ENCODE results near the gene CXXC5. TPM values are rescaled to one million over a fixed set of nuclear protein-coding genes. Genes with fewer than 3 reads are reported as not detected.

The CXXC5 gene
- total and polyA plus RNA-seq, 2 of the 4 experiments (the other 2 are of a cell fraction) = 24.9 to 35.7 TPM

DNA sequence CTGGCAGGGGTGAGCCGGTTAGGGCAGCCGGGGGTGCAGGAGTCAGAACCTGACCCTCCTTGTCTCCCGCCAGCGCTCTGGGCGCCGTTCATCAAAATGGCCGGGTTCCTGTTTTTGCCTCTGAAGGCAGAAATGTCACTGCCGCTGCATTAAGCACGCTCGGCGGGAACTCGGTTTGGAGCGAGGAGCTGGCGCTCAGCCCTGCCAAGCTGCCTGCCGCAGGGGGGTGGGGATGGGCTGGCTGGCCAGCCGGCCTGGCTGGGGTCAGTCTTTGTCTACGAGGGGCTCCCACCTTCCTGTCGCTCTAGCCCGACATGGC is 63.7 kb downstream of the CXXC5 start:
- no peak overlapping the region for H3K9ac ChIP-seq (ENCODE audit: low read depth, low read length)
- CTCF ChIA-PET = interaction anchor here (1.7 to 2.0 kb wide), 2 partner anchors 10 to 78 kb away, joined by 7 read pairs; no protein-coding TSS in a partner anchor
- in situ Hi-C loops (cut with MboI; ENCODE audit: low sequenced_read_pairs) = no loop called here
- H3K56ac ChIP-seq (ENCODE audit: extremely low read depth, insufficient read depth, low read length) = no peak overlapping the region
- POLR2A ChIA-PET (ENCODE audit: unreplicated experiment) = no interaction called here
- H2BK5ac ChIP-seq (ENCODE audit: low read depth, low read length, poor library complexity, severe bottlenecking) = no peak overlapping the region
- H4K5ac ChIP-seq (ENCODE audit: low read depth, low read length) = no peak overlapping the region
- 44% methylated on average over 5 of the region's 19 CpGs; no CpG with 5 or more reads in 1 of the 2 experiments for WGBS, 2 experiments (ENCODE audit: extremely low coverage in 2 of 2, insufficient read length in 1 of 2)
- no peak overlapping the region for H3K4me3 ChIP-seq (ENCODE audit: insufficient read depth, low read depth, low read length)
- no peak overlapping the region for H3K23ac ChIP-seq (ENCODE audit: low read depth, low read length)
- no peaks in the 10 kb centered on the region; the same call in 1 of the 2 replicates for H3K9me1 ChIP-seq (ENCODE audit: insufficient read depth, low read length)
- peaks cover 8% of the 10 kb centered on the region; the same call in 1 of the 2 replicates for H3K27me3 ChIP-seq (ENCODE audit: control insufficient read depth, insufficient read depth, low read length)
- H3K4me1 ChIP-seq (ENCODE audit: control insufficient read depth, insufficient read depth, low read length) = peaks cover 5% of the 10 kb centered on the region; the same call in 1 of the 2 replicates
- no peak overlapping the region for H2BK20ac ChIP-seq (ENCODE audit: low read depth, low read length)
- TF ChIP-seq SMC3 (IDR thresholded peaks at IDR 0.05; ENCODE audit: low read depth, low read length) (no peak), POLR2A (IDR thresholded peaks at IDR 0.05; ENCODE audit: low read depth, low read length) (no peak), ELK1 (IDR thresholded peaks at IDR 0.05; ENCODE audit: borderline replicate concordance, low read depth, low read length) (no peak), CHD1 (IDR thresholded peaks at IDR 0.05; ENCODE audit: low read depth, low read length) (no peak), MXI1 (IDR thresholded peaks at IDR 0.05; ENCODE audit: borderline replicate concordance, low read depth, low read length) (no peak), NFE2L2 (IDR thresholded peaks at IDR 0.05; ENCODE audit: low read depth, low read length) (no peak)
- intact Hi-C loops (cut with micrococcal nuclease) = no loop called here
- no peak overlapping the region for H4K8ac ChIP-seq (ENCODE audit: low read depth in 2 of 2, low read length in 2 of 2)
- H3K14ac ChIP-seq (replicated peaks; ENCODE audit: low read depth, low read length) = no peak overlapping the region
- no peaks in the 10 kb centered on the region for H3K79me1 ChIP-seq (ENCODE audit: low read depth in 1 of 2, low read length in 2 of 2)
- H3K36me3 ChIP-seq (ENCODE audit: control insufficient read depth, insufficient read depth, low read length) = no peaks in the 10 kb centered on the region
- ATAC-seq (ENCODE audit: low read depth) (no peak), DNase-seq (no peak)
- no peak overlapping the region for H3K18ac ChIP-seq (ENCODE audit: low read depth, low read length)
- no TSS peak for BruUV-seq (replicated peaks)
- peak overlapping the region; percentile 85 for H2AFZ ChIP-seq (replicated peaks; ENCODE audit: low read length, poor library complexity)
- H3K4ac ChIP-seq (ENCODE audit: low read depth, low read length) = no peak overlapping the region
- H2BK15ac ChIP-seq (ENCODE audit: low read depth, low read length) = no peak overlapping the region
- peaks cover 4% of the 10 kb centered on the region; the same call in 1 of the 2 replicates for H3K9me3 ChIP-seq (ENCODE audit: control insufficient read depth, insufficient read depth, low read length)
- H4K91ac ChIP-seq (ENCODE audit: insufficient read depth, low read depth, low read length) = no peak overlapping the region
- H3K4me2 ChIP-seq (ENCODE audit: low read depth, low read length) = peak overlapping the region; percentile 53; the same call in 1 of the 2 replicates
- 0 out of 2 replicates have a peak, but pooled peaks cover 5% of the 10 kb centered on the region for H4K20me1 ChIP-seq (ENCODE audit: insufficient read depth, low read length)
- no peak overlapping the region for H2AK5ac ChIP-seq (ENCODE audit: low read depth, low read length)
- no peak overlapping the region for H2BK120ac ChIP-seq (ENCODE audit: low read depth, low read length)
- H2AK9ac ChIP-seq (replicated peaks; ENCODE audit: low read depth, low read length, poor library complexity) = no peak overlapping the region
- H3K27ac ChIP-seq (ENCODE audit: insufficient read depth, low read length) = no peak overlapping the region
- dilution Hi-C loops (cut with HindIII; ENCODE audit: low sequenced_read_pairs, unreplicated experiment) = no loop called here

All from IMR-90 (cell line).